Endothelial cell of umbilical vein (primary cell): ENCODE data around the gene DLGAP1.

Experiments
- EZH2 ChIP-seq: IDR thresholded peaks from 2 replicates; pipeline ENCODE4 v1.6.1; 2012; ENCODE audit warnings: borderline replicate concordance, low read depth, mild to moderate bottlenecking, moderate library complexity, low read length, inconsistent platforms; ENCODE audit not compliant: severe bottlenecking
- POLR2A ChIP-seq: IDR thresholded peaks from 2 replicates; pipeline ENCODE4 v1.6.1; 2012; ENCODE audit warnings: low read depth, mild to moderate bottlenecking, control low read depth, low read length
- POLR2AphosphoS5 ChIP-seq: IDR thresholded peaks from 2 replicates; pipeline ENCODE4 v1.6.1; 2012; ENCODE audit warnings: low read depth, mild to moderate bottlenecking, control low read depth, low read length, moderate library complexity; ENCODE audit not compliant: insufficient read depth
- TF ChIP-seq, protein P1 (sequence below), 2 donors: IDR thresholded peaks; 1 replicate in 1 of 2; 2 replicates in 1 of 2; pipeline ENCODE4 v1.5.1; 2011; ENCODE audit warnings: low read length in 2 of 2, mild to moderate bottlenecking in 2 of 2, moderate library complexity in 2 of 2, control low read depth in 1 of 2, inconsistent platforms in 1 of 2, low read depth in 1 of 2; ENCODE audit not compliant: insufficient read depth in 1 of 2; ENCODE audit errors: extremely low read depth in 1 of 2

DNA sequence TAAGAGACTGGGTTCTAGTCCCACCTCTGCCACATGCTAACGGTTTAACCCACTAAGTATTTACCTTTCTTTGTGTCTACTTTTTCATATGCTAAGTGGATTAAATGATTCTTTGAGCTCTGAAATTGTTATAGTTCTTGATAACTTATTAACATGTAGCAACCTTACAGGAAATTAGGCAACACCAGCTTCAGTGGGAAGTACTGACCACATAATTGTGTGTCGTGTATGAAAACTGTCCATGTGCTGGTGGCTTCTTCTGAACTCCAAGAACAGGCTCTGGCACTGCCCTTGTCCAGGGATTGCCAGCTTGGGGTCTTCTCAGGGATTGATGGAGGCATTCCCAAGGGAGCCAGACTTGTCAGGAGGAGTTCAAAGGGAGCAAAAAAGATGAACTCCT, 577.4 kb downstream of the DLGAP1 start:
- TF ChIP-seq POLR2A (no peak), EZH2 (no peak), POLR2AphosphoS5 (no peak)
- TF ChIP-seq, protein P1, sequence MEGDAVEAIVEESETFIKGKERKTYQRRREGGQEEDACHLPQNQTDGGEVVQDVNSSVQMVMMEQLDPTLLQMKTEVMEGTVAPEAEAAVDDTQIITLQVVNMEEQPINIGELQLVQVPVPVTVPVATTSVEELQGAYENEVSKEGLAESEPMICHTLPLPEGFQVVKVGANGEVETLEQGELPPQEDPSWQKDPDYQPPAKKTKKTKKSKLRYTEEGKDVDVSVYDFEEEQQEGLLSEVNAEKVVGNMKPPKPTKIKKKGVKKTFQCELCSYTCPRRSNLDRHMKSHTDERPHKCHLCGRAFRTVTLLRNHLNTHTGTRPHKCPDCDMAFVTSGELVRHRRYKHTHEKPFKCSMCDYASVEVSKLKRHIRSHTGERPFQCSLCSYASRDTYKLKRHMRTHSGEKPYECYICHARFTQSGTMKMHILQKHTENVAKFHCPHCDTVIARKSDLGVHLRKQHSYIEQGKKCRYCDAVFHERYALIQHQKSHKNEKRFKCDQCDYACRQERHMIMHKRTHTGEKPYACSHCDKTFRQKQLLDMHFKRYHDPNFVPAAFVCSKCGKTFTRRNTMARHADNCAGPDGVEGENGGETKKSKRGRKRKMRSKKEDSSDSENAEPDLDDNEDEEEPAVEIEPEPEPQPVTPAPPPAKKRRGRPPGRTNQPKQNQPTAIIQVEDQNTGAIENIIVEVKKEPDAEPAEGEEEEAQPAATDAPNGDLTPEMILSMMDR (IDR thresholded peaks at IDR 0.05; ENCODE audit: extremely low read depth in 1 of 2, insufficient read depth in 1 of 2, low read depth in 1 of 2, low read length in 2 of 2), result no peak
